ENCODE results near the gene PHLDA2. TPM values are rescaled to one million over a fixed set of nuclear protein-coding genes. Genes with fewer than 3 reads are reported as not detected.

PHLDA2 gene
- total and polyA plus RNA-seq, 2 of the 13 experiments (the other 11 are each of a cell fraction or from before 2014, with no cell fraction given) = 0.55 to 0.78 TPM

DNA sequence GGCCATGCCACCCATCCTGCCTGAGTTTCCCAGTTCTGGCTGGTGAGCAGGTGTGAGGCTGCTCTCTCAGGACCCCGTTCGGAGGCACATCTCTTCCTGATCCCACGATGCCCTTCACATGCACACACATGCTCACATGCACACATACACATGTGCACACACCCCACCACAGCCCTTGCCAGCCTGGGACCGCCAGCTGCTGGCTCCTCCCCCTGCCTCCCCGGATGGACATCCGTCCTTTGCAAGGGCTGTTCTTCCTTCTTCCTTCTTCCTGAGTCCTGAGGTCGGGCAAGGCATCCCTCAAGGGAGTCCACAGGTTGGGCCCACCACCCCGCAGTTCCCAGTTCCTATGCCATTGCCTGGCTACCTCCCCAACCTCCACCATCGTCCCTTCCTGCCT, 33.2 kb downstream of the PHLDA2 start:
- Histone ChIP-seq H3K27ac (ENCODE audit: extremely low read length, insufficient read depth, low read length) (no peak overlapping the region), H2AFZ (ENCODE audit: low read length) (no peak overlapping the region), H3K4me3 (replicated peaks in 1 of 3; ENCODE audit: insufficient read depth in 1 of 3, low read depth in 2 of 3, low read length in 3 of 3) (no peak overlapping the region), H4K20me1 (ENCODE audit: insufficient read depth, low read length) (no peaks in the 10 kb centered on the region), H3K36me3 (replicated peaks in 1 of 2; ENCODE audit: control insufficient read depth in 1 of 2, insufficient read depth in 2 of 2, low read length in 2 of 2) (no peaks in the 10 kb centered on the region), H3K9me3 (ENCODE audit: low read length) (no peaks in the 10 kb centered on the region), H3K79me2 (ENCODE audit: insufficient read depth, low read length) (no peaks in the 10 kb centered on the region), H3K9ac (ENCODE audit: insufficient read depth, low read depth, low read length) (no peak overlapping the region), H3K4me1 (ENCODE audit: insufficient read depth, low read length) (peaks cover 15% of the 10 kb centered on the region), H3K27me3 (ENCODE audit: control insufficient read depth in 1 of 2, insufficient read depth in 2 of 2, low read length in 2 of 2) (peaks cover 0 to 8% of the 10 kb centered on the region in 2 experiments; a peak in 4 of 5 replicates), H3K4me2 (ENCODE audit: low read depth, low read length) (no peak overlapping the region)
- 41% methylated on average over 6 of the region's 9 CpGs for WGBS (ENCODE audit: low lambda C conversion rate)
- no peak for DNase-seq (ENCODE audit: low spot score)
- intact Hi-C loops (cut with micrococcal nuclease; ENCODE audit: unreplicated experiment) = no loop called here
- ChIA-PET POLR2A (no interaction called here), CTCF (ENCODE audit: low intra/inter-chr PET ratio, low total read pairs) (no interaction called here)
- BruUV-seq (replicated peaks) = no TSS peak
- no peak for ATAC-seq
- in situ Hi-C loops (cut with HindIII; ENCODE audit: extremely low pct_ligation_motif_present, low pct_unique_long_range_greater_than_20kb) = loop anchor here (5.0 kb wide), 2 partner anchors 204 to 464 kb away; no protein-coding TSS in a partner anchor
- 0 out of 2 replicates have a peak, but pooled peaks have one; percentile 27 for TF ChIP-seq MNT (IDR thresholded peaks at IDR 0.05)
- no peak for TF ChIP-seq CBX2 (IDR thresholded peaks at IDR 0.05; ENCODE audit: low read depth, low read length)
- TF ChIP-seq CBX2 (CRISPR knock-in tag; IDR thresholded peaks at IDR 0.05; ENCODE audit: low read depth) = no peak
- no peak for TF ChIP-seq ZNF660 (CRISPR knock-in tag; IDR thresholded peaks at IDR 0.05; ENCODE audit: borderline replicate concordance, low read depth)
- no peak for TF ChIP-seq ATF6 (CRISPR knock-in tag; conservative IDR thresholded peaks at IDR 0.05)
- TF ChIP-seq TBX2 (CRISPR knock-in tag; IDR thresholded peaks at IDR 0.05; ENCODE audit: borderline replicate concordance) = no peak
- no peak for TF ChIP-seq ZBTB20 (CRISPR knock-in tag; IDR thresholded peaks at IDR 0.05; ENCODE audit: borderline replicate concordance, low read depth)
- FAIRE-seq = no peak

Measured in HepG2 (cell line).